ENCODE results near the gene CGAS. TPM values are rescaled to one million over a fixed set of nuclear protein-coding genes. Genes with fewer than 3 reads are reported as not detected.

CGAS gene
- total and polyA plus RNA-seq, 2 of the 13 experiments (the other 11 are each of a cell fraction or from before 2014, with no cell fraction given): 0.03 to 0.07 TPM

GRCh38 chr6:73461537-73462350 lies 9.6 kb upstream of the CGAS start, which contains the start of gene MTO1 (continued):
- TF ChIP-seq, protein P1, sequence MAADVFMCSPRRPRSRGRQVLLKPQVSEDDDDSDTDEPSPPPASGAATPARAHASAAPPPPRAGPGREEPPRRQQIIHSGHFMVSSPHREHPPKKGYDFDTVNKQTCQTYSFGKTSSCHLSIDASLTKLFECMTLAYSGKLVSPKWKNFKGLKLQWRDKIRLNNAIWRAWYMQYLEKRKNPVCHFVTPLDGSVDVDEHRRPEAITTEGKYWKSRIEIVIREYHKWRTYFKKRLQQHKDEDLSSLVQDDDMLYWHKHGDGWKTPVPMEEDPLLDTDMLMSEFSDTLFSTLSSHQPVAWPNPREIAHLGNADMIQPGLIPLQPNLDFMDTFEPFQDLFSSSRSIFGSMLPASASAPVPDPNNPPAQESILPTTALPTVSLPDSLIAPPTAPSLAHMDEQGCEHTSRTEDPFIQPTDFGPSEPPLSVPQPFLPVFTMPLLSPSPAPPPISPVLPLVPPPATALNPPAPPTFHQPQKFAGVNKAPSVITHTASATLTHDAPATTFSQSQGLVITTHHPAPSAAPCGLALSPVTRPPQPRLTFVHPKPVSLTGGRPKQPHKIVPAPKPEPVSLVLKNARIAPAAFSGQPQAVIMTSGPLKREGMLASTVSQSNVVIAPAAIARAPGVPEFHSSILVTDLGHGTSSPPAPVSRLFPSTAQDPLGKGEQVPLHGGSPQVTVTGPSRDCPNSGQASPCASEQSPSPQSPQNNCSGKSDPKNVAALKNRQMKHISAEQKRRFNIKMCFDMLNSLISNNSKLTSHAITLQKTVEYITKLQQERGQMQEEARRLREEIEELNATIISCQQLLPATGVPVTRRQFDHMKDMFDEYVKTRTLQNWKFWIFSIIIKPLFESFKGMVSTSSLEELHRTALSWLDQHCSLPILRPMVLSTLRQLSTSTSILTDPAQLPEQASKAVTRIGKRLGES (CRISPR knock-in tag; IDR thresholded peaks at IDR 0.05; ENCODE audit: borderline replicate concordance): no peak
- TF ChIP-seq PAWR (CRISPR knock-in tag; IDR thresholded peaks at IDR 0.05; ENCODE audit: borderline replicate concordance) (no peak), BRF2 (CRISPR knock-in tag; IDR thresholded peaks at IDR 0.05) (peak; percentile 73; the same call in 1 of the 2 replicates), ZNF670 (CRISPR knock-in tag; IDR thresholded peaks at IDR 0.05; ENCODE audit: borderline replicate concordance) (no peak)
- TF ChIP-seq, protein P2, sequence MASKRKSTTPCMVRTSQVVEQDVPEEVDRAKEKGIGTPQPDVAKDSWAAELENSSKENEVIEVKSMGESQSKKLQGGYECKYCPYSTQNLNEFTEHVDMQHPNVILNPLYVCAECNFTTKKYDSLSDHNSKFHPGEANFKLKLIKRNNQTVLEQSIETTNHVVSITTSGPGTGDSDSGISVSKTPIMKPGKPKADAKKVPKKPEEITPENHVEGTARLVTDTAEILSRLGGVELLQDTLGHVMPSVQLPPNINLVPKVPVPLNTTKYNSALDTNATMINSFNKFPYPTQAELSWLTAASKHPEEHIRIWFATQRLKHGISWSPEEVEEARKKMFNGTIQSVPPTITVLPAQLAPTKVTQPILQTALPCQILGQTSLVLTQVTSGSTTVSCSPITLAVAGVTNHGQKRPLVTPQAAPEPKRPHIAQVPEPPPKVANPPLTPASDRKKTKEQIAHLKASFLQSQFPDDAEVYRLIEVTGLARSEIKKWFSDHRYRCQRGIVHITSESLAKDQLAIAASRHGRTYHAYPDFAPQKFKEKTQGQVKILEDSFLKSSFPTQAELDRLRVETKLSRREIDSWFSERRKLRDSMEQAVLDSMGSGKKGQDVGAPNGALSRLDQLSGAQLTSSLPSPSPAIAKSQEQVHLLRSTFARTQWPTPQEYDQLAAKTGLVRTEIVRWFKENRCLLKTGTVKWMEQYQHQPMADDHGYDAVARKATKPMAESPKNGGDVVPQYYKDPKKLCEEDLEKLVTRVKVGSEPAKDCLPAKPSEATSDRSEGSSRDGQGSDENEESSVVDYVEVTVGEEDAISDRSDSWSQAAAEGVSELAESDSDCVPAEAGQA (IDR thresholded peaks at IDR 0.05; ENCODE audit: low read depth): peak; percentile 76; the same call in 1 of the 2 replicates
- TF ChIP-seq, protein P2 (CRISPR knock-in tag; IDR thresholded peaks at IDR 0.05; ENCODE audit: borderline replicate concordance): no peak
- TF ChIP-seq, protein P3, sequence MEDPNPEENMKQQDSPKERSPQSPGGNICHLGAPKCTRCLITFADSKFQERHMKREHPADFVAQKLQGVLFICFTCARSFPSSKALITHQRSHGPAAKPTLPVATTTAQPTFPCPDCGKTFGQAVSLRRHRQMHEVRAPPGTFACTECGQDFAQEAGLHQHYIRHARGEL (CRISPR knock-in tag; IDR thresholded peaks at IDR 0.05): no peak
- TF ChIP-seq, protein P4, sequence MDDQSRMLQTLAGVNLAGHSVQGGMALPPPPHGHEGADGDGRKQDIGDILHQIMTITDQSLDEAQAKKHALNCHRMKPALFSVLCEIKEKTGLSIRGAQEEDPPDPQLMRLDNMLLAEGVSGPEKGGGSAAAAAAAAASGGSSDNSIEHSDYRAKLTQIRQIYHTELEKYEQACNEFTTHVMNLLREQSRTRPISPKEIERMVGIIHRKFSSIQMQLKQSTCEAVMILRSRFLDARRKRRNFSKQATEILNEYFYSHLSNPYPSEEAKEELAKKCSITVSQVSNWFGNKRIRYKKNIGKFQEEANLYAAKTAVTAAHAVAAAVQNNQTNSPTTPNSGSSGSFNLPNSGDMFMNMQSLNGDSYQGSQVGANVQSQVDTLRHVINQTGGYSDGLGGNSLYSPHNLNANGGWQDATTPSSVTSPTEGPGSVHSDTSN (CRISPR knock-in tag; IDR thresholded peaks at IDR 0.05; ENCODE audit: borderline replicate concordance): no peak
